GM12878 (cell line): ENCODE results near the gene LRRC31.

ENCODE experiments used
- EP300 ChIP-seq, 2 experiments: fragments of 150-350 bp in 1 of 2; IDR thresholded peaks; 2 replicates each; pipeline ENCODE4 v1.6.1; 2011 to 2012; ENCODE audit warnings: low read depth in 2 of 2, low read length in 2 of 2, borderline replicate concordance in 1 of 2, improper control_type of control experiment in 1 of 2, inconsistent platforms in 1 of 2; ENCODE audit not compliant: control insufficient read depth in 1 of 2
- NBN ChIP-seq: fragments of 450-650 bp; IDR thresholded peaks from 2 replicates; pipeline ENCODE4 v1.6.1; 2016
- POLR2A ChIP-seq: IDR thresholded peaks from 2 replicates; pipeline ENCODE4 v1.6.1; 2011; ENCODE audit warnings: low read depth, mild to moderate bottlenecking, low read length
- TAF1 ChIP-seq: IDR thresholded peaks from 2 replicates; pipeline ENCODE4 v1.6.1; 2011; ENCODE audit warnings: mild to moderate bottlenecking, low read depth, low read length, borderline replicate concordance
- ZNF24 ChIP-seq: fragments of 450-650 bp; IDR thresholded peaks from 2 replicates; pipeline ENCODE4 v1.6.1; 2017; ENCODE audit warnings: antibody characterized with exemption, mild to moderate bottlenecking
- TF ChIP-seq, protein P1 (sequence below), 3 experiments: IDR thresholded peaks in 2 of 3; conservative IDR thresholded peaks in 1 of 3; 2 replicates each; pipeline ENCODE4 v1.5.1; 2011; ENCODE audit warnings: low read depth in 3 of 3, low read length in 3 of 3, mild to moderate bottlenecking in 3 of 3, control low read depth in 2 of 3, moderate library complexity in 2 of 3, inconsistent platforms in 1 of 3, mixed read lengths in 1 of 3; ENCODE audit not compliant: control insufficient read depth in 2 of 3, insufficient read depth in 1 of 3; ENCODE audit errors: extremely low read depth in 1 of 3
- TF ChIP-seq, protein P2 (sequence below): IDR thresholded peaks from 2 replicates; pipeline ENCODE4 v1.6.1; 2011; ENCODE audit warnings: borderline replicate concordance, low read depth, mild to moderate bottlenecking, moderate library complexity, mixed read lengths, low read length; ENCODE audit not compliant: insufficient read depth; ENCODE audit errors: extremely low read length

DNA sequence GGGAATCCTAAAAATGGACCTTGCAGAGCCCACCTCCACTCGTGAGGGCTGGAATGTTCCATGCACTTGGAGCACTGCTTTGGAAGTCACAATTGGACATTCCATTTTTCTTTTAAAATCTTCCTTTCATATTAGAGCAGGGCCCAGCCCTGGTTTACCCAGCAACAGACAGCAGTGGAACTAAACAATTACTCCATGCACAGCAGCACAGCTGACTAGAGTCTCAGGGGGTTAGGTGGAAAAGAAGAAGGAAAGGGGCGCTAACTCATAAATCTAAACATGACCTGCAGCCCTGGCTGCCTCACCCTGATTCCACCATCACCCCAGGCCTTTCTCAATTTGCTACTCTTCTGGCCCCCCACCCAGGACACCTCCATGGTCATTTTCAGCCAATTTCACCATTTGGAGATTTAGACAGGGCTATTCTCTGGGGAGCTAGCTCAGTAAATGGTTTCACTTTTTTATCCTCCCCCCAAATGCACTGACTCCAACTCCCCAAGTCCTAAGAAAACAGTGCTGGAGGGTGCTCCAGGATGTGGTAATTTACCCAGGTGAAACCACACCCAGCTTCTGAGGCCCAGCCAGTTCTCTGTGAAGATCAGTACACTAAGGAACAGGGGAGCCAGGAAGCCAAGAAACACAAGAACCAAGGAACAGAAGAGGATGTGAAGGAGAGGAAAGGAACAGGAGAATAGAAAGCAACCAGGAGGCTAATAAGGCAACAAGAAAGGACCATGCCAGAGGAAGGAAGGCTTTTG, 1.6 kb upstream of the LRRC31 start:
- TF ChIP-seq TAF1 (no peak), POLR2A (no peak), ZNF24 (no peak), EP300 (IDR thresholded peaks at IDR 0.05; ENCODE audit: borderline replicate concordance in 1 of 2, control insufficient read depth in 1 of 2, low read depth in 2 of 2, low read length in 2 of 2) (no peak), NBN (no peak)
- TF ChIP-seq, protein P1, sequence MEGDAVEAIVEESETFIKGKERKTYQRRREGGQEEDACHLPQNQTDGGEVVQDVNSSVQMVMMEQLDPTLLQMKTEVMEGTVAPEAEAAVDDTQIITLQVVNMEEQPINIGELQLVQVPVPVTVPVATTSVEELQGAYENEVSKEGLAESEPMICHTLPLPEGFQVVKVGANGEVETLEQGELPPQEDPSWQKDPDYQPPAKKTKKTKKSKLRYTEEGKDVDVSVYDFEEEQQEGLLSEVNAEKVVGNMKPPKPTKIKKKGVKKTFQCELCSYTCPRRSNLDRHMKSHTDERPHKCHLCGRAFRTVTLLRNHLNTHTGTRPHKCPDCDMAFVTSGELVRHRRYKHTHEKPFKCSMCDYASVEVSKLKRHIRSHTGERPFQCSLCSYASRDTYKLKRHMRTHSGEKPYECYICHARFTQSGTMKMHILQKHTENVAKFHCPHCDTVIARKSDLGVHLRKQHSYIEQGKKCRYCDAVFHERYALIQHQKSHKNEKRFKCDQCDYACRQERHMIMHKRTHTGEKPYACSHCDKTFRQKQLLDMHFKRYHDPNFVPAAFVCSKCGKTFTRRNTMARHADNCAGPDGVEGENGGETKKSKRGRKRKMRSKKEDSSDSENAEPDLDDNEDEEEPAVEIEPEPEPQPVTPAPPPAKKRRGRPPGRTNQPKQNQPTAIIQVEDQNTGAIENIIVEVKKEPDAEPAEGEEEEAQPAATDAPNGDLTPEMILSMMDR (IDR thresholded peaks at IDR 0.05 in 2 of 3, conservative IDR thresholded peaks at IDR 0.05 in 1 of 3; ENCODE audit: control insufficient read depth in 2 of 3, extremely low read depth in 1 of 3, insufficient read depth in 1 of 3, low read depth in 3 of 3, low read length in 3 of 3): no peak
- TF ChIP-seq, protein P2, sequence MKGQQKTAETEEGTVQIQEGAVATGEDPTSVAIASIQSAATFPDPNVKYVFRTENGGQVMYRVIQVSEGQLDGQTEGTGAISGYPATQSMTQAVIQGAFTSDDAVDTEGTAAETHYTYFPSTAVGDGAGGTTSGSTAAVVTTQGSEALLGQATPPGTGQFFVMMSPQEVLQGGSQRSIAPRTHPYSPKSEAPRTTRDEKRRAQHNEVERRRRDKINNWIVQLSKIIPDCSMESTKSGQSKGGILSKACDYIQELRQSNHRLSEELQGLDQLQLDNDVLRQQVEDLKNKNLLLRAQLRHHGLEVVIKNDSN: no peak
